Measurements from ENCODE around the gene TGM5.

DNA sequence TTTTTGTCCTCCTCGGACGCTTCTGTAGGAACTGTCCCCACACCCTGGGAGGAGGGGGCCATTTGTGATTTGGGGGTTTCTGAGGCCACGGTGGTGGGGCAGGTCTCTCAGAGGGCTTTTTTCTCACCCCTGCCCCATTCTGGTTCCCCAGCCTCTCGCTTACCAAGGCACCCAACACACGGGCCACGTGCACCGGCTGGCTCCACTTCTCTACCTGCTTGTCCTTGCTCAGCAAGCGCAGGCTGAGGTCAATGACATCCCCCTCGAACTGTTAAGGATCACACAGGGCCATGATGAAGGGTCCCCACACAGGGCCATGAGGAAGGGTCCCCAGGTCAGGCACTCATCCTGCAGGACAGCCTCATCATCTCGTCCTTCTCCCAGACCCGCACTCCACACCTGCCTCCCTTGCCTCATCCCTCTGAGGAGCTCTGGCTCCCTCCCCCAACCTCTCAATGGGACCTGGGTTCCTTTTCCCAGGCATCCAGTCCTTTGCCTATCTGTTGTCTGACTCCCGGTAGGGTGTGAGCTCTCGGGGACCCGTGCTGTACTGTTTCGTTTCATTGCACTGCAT is 56.5 kb downstream of the TGM5 start:
- TF ChIP-seq CTCF (IDR thresholded peaks at IDR 0.05) = no peak
- TF ChIP-seq EP300 (IDR thresholded peaks at IDR 0.05) = no peak
